GM12865 (cell line): Measurements from ENCODE around the gene SBNO2.

Experiments used
- DNase-seq: peaks from one replicate; pipeline ENCODE4 v3.0.0; 2010; ENCODE audit warnings: low read depth
- H3K4me3 ChIP-seq: 2 replicates; pipeline ENCODE4 v1.5.1; 2011; ENCODE audit warnings: mild to moderate bottlenecking, low read depth, low read length, control low read depth
- TF ChIP-seq, protein P1 (sequence below): IDR thresholded peaks from 2 replicates; pipeline ENCODE4 v1.5.1; 2011; ENCODE audit warnings: low read length, control low read depth, low read depth, inconsistent platforms; ENCODE audit not compliant: insufficient read depth; ENCODE audit errors: missing control alignments

SBNO2 gene

DNA sequence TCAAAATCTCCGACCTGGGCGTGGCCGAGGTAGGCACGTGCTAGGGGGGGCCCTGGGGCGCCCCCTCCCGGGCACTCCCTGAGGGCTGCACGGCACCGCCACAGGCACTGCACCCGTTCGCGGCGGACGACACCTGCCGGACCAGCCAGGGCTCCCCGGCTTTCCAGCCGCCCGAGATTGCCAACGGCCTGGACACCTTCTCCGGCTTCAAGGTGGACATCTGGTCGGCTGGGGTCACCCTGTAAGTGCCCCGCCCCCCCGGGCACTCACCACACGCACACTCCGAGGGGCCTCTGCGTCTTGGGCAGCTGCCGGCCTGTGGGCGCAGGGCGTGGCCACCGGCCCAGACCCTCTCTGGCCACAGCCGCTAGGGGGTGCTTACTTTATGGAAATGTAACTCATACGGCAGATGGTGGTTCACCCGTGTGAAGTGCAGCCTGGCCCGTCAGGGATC is 46.4 kb upstream of the SBNO2 start:
- H3K4me3 ChIP-seq, result no peak overlapping the region
- DNase-seq, result no peak
- TF ChIP-seq, protein P1, sequence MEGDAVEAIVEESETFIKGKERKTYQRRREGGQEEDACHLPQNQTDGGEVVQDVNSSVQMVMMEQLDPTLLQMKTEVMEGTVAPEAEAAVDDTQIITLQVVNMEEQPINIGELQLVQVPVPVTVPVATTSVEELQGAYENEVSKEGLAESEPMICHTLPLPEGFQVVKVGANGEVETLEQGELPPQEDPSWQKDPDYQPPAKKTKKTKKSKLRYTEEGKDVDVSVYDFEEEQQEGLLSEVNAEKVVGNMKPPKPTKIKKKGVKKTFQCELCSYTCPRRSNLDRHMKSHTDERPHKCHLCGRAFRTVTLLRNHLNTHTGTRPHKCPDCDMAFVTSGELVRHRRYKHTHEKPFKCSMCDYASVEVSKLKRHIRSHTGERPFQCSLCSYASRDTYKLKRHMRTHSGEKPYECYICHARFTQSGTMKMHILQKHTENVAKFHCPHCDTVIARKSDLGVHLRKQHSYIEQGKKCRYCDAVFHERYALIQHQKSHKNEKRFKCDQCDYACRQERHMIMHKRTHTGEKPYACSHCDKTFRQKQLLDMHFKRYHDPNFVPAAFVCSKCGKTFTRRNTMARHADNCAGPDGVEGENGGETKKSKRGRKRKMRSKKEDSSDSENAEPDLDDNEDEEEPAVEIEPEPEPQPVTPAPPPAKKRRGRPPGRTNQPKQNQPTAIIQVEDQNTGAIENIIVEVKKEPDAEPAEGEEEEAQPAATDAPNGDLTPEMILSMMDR, result no peak

DNA sequence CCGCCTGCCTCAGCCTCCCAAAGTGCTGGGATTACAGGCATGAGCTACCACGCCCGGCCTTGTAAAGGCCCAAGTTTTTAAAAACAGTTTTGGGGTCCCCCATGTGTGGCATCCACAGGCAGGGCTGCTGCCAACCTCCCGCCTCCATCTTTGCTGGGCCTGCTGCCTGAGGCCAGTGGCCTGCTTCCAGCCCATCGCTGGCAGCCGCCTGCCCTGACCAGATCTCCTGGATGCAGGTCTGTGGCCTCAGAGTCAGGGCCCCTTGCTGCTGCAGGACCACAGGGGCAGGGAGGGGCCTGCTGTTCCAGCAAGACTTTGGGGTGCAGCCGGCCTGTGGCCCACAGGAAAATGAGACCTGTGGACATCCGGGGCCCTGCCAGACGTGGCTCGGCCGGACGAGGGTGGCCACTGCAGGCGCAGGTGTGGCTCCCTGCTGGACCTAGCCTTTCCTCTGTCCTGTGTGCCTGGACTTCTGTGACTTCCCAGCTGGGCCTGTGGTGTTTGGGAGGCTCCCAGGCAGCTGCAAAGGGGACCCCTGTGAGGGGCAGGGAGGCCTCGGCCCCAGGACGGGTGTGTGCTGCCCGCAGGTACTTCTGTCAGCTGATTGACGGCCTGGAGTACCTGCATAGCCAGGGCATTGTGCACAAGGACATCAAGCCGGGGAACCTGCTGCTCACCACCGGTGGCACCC is 45.9 kb upstream of the SBNO2 start:
- no peak overlapping the region for H3K4me3 ChIP-seq
- no peak for DNase-seq
- TF ChIP-seq, protein P1, result no peak

DNA sequence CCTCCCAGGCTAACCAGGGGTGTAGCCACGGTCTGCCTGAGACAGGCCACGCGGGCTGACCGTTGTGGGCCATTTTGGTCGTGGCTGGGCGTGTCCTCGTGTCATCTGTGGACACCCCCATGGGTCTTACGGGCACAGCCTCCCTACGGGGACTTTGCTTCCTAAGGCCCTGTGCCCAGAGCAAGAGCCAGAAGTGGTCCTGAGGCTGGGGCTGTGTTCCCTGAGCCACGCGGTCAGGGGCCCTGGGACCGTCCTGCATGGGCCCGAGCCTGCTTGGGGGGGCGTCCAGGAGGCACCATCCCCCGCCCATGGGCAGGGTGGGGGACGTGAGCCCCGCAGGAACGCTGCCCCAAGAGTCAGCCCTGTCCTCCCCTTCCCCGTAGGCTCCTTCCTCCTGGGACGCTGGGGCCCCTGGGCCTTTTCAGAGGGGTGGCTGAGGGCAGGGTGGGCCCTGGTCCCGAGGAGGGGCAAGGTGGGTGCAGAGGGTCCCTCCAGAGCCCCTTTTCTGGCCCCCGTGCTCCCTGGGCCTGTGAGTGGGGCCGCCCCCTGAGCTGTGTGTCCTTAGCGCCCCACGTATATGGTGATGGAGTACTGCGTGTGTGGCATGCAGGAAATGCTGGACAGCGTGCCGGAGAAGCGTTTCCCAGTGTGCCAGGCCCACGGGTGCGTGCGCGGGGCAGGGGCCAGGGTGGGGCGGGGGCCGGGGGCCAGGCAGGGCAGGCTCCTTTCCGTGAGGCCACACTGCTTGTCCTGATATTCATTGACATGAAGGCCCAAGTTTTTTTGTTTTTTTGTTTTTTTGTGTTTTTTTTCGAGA is 44.9 kb upstream of the SBNO2 start:
- no peak overlapping the region for H3K4me3 ChIP-seq
- no peak for DNase-seq
- TF ChIP-seq, protein P1, result no peak

DNA sequence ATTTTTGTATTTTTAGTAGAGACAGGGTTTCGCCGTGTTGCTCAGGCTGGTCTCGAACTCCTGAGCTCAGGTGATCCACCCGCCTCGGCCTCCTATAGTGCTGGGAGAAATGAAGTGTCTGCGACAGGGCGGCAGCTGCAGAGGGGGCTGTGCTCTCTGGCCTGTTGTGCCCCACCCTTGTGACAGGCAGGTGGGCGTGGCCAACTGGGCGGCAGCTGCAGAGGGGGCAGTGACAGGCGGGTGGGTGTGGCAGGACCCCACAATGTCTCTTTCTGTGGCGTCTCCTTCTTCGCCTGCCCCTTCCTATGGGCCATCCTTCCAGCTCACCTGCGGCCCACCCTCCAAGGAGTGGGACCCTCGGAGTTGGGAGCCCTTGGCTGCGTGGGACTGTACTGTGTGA is 43.3 kb upstream of the SBNO2 start:
- no peak overlapping the region for H3K4me3 ChIP-seq
- TF ChIP-seq, protein P1, result no peak
- DNase-seq, result no peak

DNA sequence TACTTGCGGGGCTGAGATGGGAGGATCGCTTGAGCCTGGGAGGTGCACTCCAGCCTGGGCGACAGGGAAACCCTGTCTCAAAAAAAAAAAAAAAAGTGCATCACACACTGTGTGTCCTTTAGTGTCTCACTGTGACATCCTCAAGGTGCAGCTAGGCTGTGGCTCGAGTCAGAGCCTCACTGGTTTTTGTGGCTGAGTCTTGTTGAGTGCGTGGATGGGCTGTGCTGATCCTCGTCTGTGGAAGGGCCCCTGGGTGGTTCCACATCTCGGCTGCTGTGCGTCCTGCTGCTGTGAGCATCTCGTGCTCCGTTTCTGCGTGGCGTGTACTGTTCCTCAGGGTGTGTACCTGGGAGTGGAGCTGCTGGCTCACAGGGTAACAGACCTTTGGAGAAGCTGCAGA is 42.7 kb upstream of the SBNO2 start:
- no peak for DNase-seq
- TF ChIP-seq, protein P1, result no peak
- no peak overlapping the region for H3K4me3 ChIP-seq

DNA sequence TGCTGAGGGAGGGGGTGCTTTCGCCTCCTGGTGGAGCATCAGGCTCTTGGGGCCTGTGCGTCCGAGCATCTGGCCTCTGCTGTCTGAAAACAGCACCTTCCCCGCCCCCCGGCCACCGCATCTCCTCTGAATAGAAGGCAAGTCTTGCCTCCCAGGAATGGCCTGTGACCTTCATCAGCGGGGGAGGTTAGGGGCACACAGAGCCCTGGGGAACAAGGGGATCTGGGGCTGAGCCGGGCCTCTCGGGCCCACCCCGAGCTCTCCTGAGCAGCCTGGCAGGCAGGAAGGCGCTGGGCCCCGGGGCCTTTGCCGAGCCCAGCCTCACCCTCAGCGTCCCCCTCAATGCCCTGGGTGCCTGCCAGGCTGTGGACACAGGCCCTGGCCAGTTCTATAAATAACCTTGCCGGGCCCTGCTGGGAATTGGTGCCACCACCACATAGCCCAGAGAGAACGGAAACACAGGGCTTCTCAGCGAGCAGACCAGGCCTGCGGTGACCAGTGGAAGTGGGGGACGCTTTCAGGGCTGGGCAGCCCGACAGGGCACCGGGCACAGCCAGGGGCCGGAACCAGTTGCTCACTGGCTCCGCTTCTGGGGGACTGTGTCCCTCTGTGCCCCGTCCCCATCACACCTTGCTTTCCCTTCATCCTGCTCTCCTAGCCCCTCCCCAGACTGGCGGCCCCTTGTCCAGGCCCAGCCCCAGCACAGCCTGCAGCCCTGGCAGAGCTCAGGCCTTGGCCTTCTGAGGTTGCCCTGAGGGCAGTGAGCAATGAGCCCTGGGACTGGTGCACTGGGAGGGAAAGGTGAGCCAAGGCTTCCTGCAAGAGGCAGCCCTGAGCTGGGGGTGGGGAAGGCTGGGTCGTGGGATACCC is 41.0 kb upstream of the SBNO2 start:
- DNase-seq, result no peak
- TF ChIP-seq, protein P1, result no peak
- no peak overlapping the region for H3K4me3 ChIP-seq
